Activated CD4-positive, CD25-positive, alpha-beta regulatory T cell (primary cell): ENCODE results near the gene GPR155.
"Not testable (repeated sequence)": the region's sequence is repeated elsewhere in the genome, so short reads cannot be mapped to it uniquely, and the experiment has no call there.

Experiments used
- DNase-seq, 4 experiments: peaks; one replicate each; lab custom pipeline; 2025; lab: John Stamatoyannopoulos, UW

GPR155 gene

DNA sequence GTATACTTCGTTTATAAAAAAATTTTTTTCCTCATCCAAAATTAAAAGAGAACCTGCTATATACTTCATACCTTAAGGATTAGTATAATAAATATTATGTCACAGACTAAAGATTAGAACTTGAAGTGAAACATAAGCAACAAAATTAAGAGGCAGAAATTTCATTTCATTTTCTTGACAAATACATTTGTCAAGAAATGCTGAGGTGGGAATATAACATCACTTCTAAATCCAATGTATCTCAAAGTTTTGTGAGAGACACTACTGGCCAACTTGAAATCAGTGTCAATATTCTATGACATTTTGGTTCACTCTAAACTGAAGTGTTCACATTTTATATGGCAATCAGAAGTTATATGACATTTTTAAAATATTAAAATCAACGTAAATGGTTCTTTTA lies 47.5 kb downstream of the GPR155 start:
- no peak for DNase-seq

DNA sequence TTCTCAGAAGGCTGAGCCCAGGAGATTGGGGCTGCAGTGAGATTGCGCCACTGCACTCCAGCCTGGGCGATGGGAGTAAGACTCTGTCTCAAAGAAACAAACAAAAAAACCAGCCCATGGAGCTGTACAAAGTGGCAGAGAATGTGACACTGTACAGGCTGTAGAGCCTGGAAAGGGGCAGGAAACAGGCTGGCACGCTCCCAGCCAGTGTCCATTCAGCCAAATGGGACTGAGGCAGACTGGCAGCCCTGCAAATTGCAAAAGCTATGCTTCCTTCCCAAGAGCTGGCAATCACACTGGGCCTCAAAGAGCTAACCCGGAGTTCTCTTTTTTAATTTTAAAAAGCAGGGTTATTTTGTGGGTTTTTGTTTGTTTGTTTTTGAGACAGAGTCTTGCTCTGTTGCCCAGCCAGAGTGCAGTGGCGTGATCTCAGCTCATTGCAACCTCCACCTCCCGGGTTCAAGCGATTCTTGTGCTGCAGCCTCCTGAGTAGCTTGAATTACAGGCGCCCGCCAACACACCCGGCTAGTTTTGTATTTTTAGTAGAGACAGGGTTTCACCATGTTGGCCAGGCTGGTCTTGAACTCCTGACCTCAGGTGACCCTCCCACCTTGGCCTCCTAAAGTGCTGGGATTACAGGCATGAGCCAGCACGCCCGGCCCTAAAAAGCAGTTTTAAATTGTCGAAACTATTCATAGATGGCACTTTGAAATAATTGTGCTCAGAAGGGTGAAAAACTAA lies 48.5 kb downstream of the GPR155 start:
- DNase-seq: no peak

DNA sequence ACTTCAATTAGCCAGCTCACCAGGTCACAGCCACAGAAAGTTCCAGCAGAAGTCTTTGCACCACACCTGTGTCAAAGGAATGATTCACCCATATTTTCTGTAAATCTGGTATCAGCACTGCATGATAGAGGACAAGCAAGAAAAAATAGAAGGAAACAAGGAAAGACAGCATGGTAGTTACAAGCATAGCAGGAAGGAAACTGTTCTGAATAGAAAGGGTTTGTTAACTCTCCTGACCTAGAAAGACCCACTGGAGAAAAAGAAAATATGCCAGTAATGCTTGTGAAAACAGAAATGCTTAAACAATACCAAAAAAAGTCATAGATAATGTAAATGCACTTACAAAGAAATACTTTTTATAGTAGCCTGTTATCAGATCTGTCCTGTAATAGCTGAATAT lies 50.5 kb downstream of the GPR155 start:
- no peak for DNase-seq

DNA sequence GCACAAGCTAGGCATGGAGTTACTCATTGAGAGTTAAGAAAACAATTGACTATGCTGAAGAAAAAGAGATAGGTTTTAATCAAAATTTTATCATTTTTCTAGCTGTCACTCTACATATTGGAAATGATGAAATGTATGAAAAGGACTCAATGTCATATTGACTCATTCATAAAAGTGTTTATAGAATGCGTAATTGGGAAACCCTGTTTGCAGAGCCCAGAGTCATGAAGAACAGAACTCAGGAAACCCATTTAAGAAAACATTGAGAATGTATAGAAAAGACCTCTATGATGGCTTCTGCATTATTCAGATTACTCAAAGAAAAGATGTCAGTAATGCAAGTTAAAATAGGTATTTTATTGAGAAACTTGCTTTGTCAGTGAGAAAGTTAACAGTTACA lies 54.9 kb downstream of the GPR155 start:
- DNase-seq: no peak

DNA sequence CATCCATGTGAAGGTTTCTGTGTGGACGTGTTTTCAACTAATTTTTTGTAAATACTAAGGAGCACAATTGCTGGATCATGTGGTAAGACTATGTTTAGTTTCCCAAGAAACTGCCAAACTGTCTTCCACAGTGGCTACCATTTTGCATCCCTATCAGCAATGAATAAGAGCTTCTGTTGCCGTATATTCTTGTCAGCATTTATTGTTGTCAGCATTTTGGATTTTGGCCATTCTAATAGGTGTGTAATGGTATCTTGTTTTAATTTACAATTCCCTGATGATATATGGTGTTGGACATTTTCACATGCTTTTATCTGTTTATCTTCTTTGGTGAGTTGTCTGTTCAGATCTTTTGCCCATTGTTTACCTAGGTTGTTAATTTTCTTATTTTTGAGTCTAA lies 56.8 kb downstream of the GPR155 start:
- DNase-seq: no peak

DNA sequence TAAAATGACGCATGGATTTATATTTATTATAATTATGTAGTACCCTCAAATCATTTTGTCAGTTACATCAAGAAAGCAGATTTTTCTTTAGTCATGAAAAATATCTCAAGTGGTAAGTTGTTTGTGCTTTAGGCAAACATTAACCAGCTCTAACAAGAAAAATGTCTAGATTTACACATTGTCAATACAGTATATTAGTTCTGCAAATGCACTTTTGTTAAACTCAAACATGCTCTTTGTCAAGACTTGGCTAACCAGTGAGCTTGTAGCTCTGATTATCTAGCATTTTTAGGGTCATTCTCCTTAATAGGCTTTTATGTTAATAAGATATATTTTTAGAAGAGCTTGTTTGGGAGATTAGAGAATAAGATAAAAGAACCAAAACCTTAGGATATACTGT lies 58.6 kb downstream of the GPR155 start:
- no peak for DNase-seq

DNA sequence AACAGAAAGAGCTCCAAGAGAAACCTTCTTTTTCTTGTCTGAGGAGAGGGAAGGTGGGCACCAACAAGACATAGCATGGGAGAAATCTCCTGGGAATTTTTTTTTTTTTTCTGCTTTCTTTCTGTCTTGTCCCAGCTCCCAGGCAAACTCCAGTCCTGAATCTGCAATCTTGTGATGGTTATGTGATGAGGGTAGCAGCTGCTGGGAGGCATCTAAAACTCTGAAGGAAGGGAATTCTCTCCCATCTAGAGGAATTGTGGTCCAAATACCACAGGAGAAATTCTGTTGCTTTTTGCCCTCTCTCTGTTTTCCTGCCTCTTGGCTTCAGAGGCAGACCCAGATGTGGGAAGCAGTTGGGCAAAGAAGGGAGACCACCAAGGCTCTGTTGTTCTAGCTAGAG lies 74.6 kb downstream of the GPR155 start:
- no peak for DNase-seq

DNA sequence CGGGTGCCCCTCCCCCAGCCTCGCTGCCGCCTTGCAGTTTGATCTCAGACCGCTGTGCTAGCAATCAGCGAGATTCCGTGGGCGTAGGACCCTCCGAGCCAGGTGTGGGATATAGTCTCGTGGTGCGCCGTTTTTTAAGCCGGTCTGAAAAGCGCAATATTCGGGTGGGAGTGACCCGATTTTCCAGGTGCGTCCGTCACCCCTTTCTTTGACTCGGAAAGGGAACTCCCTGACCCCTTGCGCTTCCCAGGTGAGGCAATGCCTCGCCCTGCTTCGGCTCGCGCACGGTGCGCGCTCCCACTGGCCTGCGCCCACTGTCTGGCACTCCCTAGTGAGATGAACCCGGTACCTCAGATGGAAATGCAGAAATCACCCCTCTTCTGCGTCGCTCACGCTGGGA lies 76.8 kb downstream of the GPR155 start:
- not testable (repeated sequence) for DNase-seq

DNA sequence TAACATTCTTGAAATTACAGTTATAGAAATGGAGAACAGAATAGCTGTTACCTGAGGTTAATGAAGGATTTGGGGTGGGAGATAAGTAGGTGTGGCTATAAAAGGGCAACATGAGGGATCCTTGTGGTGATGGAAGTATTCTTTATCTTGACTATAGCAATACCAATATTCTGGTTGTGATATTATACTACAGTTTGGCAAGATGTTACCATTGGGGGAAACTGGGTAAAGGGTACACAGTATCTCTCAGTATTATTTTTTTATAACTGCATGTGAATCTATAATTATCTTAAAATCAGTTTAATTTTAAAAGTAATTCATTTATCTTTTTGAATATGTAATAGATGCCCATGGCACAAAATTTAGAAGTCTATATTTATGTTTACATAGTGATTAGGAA lies 83.2 kb downstream of the GPR155 start:
- no peak for DNase-seq

DNA sequence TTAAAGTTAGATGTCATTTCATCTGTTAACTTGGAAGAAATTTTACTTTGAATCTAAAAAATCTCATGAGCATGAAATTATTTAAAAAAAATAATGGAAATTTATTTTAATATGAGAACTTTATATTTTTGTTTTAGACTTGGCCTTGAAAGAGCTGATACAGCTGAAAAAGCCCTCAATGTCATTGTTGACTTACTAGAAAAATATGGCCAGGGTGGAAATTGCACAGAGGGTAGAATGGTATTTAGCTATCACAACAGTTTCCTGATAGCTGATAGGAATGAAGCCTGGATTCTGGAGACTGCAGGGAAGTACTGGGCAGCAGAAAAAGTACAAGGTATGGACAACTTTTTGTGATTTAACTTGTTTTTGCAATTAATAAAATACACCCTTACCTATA lies 86.0 kb downstream of the GPR155 start:
- no peak for DNase-seq

DNA sequence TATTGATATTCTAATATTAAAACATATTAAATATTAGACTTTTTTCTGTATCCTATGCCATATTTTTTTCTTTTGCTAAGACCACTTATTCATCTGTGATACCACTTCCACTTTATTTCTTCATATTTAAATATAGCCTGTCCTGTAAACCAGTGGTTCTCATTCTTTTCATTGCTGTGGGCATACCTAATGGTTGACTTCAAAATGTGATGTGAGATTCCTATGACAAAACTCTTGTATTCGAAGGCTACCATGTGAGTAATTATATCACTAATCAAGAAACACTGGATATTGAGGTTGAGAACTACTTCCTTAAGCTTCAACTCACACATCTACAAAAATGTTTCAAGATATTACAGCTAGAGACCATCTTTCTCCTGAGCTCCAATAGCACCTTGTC lies 87.7 kb downstream of the GPR155 start:
- no peak for DNase-seq

DNA sequence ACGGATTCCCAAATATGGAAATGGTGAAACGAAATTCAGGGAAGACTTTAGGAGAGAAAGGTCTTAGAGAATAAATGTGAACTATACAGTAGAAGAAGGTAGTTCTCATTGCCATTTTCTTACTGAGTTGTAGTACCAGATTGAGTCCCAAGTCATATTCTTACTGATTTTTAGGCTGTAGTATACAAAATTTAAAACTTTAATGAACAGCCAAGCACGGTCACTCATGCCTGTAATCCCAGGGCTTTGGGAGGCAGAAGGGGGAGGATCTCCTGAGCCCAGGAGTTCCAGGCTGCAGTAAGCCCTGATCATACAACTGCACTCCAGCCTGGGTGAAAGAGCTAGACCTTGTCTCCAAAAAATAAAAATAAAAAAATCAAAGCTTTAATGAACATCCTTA lies 89.1 kb downstream of the GPR155 start:
- DNase-seq: no peak

DNA sequence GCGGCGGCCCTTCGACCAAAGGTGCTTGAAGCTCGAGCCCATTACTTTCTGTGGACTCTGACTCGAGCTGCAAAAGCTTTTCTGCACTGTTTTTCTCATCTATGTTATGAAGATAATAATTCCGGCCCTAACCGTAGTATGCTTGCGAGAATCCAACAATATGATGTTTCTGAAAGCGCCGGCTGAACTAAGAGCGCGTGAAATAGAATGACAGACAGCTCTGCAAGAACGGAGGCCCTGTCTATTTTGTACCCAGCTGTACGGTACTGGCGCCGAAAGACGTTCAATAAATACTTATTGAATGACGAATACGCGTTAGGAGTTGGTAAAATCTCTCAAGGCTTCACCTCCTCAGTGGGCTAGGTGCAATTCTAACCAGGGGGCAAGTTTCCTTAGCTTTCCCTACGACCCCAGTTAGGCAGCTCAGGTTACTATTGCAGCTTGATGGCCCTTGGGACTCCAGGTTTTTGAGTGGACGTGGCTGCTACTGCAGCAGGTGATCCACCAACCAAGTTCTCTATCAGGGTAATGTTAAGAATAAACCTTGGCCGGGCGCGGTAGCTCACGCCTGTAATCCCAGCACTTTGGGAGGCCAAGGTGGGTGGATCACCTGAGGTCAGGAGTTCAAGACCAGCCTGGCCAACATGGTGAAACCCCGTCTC lies 90.7 kb downstream of the GPR155 start:
- DNase-seq: no peak

DNA sequence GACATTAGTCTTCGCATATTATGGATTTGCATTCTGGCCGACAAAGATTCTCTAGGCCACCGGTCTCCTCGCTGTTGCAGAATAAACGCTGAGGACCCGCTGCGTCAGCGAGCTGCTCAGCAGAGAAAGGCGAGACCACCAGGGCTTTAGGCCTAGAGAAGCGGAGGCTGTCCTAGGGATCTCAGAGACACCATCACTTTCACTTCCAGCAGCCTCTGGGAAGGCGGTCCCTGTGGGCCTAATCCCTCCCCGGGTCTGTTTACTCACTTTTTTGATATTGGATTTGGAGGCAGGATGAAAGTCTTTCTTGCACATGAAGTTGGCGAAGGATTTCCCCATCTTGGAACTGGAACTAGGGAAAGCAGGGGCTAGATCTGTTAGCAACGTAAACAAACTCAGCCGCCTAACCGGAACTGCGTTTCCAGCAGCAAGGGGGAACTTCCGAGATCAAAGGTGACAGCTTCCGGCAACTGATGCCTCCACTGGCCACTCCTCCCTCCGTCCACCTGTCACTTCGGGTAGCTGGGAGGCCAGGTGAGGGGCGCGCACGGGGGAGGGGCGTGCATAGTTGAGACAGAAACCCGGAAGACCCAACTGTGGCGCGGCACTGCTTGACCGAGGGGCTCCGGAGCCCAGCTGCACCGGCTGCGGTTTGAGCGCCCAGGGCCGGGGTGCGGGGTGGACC lies 91.4 kb downstream of the GPR155 start, which contains the start of gene SCRN3:
Gene SCRN3, plus strand, starts transcription at position 447 of the 685 bp plus-strand sequence. CDS start 2,554 bp downstream, outside the sequence.
- DNase-seq: peak; percentile 37 to 56 (median 50)

DNA sequence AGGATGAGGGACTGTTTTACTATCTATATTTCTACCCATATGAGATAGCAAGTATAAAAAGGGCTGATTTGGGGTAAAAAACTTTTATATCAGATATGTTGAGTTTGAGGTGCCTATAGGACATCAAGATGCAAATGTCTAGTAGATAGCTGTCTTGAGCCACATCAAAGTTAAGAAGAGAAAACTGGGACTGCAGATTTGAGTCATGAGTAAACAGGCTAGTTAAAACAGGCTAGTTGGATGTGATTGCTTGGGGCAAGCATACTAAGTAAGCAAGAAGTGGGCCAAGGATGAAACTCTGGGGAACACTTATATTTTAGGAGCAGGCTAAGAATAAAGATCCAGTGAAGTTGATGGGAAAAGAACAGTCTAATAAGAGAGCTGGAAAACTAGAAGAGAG lies 94.1 kb downstream of the GPR155 start:
- DNase-seq: no peak

DNA sequence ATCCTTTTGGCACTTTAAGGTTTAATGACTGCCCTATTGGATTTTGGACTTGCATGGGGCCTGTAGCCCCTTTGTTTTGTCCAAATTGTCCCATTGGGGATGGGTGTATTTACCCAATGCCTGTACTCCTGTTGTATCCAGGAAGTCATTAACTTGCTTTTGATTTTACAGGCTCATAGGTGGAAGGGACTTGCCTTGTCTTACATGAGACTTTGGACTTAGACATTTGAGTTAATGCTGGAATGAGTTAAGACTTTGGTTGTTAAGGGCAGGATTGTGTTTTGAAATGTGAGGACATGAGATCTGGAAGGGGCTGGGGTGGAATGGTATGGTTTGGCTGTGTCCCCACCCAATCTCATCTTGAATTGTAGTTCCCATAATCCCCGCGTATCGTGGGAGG lies 96.5 kb downstream of the GPR155 start:
- DNase-seq: not testable (repeated sequence)

DNA sequence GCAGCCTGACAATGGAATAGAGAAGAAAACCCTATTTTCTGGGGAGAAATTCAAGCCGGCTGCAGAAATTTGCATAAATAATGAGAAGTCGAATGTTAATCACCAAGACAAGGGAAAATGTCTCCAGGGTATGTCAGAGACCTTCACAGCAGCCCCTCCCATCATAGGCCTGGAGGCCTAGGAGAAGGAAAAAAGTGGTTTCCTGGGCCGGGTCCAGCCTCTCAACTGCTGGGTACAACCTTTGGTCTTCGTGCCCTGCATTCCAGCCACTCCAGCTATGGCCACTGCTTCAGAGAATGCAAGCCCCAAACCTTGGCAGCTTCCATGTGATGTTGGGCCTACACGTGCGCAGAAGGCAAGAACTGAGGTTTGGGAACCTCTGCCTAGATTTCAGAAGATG lies 97.3 kb downstream of the GPR155 start:
- no peak for DNase-seq

DNA sequence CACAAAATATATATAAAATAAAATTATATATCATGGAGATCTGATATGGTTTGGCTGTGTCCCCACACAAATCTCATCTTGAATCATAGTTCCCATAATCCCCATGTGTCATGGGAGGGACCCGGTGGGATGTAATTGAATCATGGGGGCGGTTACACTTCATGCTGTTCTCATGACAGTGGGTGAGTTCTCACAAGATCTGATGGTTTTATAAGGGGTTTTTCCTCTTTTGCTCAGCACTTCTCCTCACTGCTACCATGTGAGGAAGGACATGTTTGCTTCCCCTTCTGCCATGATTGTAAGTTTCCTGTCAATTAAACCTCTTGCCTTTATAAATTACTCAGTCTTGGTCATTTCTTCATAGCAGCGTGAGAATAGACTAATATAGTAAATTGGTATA lies 98.1 kb downstream of the GPR155 start:
- not testable (repeated sequence) for DNase-seq

DNA sequence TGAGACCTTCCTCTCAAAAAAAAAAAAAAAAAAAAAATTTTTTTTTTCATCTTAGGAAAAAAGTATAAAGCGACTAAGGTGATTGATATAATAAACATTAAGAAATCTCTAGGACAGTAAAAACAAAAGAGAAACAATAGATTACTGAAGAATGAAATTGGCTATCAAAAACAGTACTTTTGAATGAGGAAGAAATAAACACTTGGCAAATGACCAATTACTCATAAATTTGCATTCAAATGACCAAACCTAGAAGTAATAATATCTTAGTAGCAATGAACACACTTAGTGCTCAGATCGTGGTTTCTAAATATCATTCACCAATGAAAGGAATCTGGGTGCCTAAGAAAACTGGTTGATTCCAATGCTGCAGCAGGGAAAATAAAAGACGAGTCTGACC lies 101.6 kb downstream of the GPR155 start:
- DNase-seq: no peak

DNA sequence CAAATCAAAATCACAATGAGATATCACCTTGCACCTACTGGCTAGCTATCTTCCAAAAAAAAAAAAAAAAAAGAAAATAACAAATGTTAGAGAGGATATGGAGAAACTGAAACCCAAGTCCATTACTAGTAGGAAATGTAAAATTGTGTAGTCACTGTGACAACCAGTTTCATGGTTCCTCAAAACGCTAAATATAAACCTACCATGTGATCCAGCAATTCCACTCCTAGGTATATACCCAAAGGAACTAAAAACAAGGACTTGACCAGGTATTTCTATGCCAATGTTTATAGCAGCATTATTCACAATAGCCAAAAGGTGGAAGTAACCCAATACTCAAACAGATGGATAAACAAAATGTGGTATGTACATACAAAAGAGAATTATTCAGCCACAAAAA lies 103.0 kb downstream of the GPR155 start:
- DNase-seq: no peak
